GM12878 (cell line): ENCODE data around the gene ETFRF1. TPM values are rescaled to one million over a fixed set of nuclear protein-coding genes. Genes with fewer than 3 reads are reported as not detected.

Experiments used
- ATAC-seq: fragments of 200-7000 bp; cut with Tn5 transposase; 3 replicates; pipeline ENCODE4 v1.9.1; 2020; ENCODE audit warnings: mild to moderate bottlenecking, moderate library complexity
- BruUV-seq: library from RNA; stranded (reverse); fragments of 400-500 nt; replicated peaks from 2 replicates; lab custom pipeline; 2021; lab: Mats Ljungman, UMichigan
- CTCF ChIA-PET: fragments of 300-600 bp; sonication (Branson Sonifier 250); formaldehyde crosslinking; extraction: SDS; loops from one replicate; lab custom pipeline; 2021; ENCODE audit warnings: inconsistent platforms; lab: Yijun Ruan, JAX
- POLR2A ChIA-PET: fragments of 350-600 bp; formaldehyde crosslinking; extraction: SDS; loops from one replicate; lab custom pipeline; 2021; ENCODE audit warnings: inconsistent platforms; lab: Charles Lee
- RAD21 ChIA-PET: fragments of 300-600 bp; sonication (Branson Sonifier 250); formaldehyde crosslinking; loops from one replicate; lab custom pipeline; 2023; ENCODE audit warnings: antibody characterized with exemption; ENCODE audit not compliant: unreplicated experiment; lab: Charles Lee
- SMC1A ChIA-PET: fragments of 300-600 bp; sonication (Branson Sonifier 250); formaldehyde crosslinking; loops from one replicate; lab custom pipeline; 2023; ENCODE audit not compliant: unreplicated experiment, uncharacterized antibody; lab: Charles Lee
- DNase-seq: peaks from one replicate; pipeline ENCODE4 v3.0.0-alpha.2; 2011; ENCODE audit warnings: low read depth, low spot score
- FAIRE-seq: peaks from 3 replicates; lab custom pipeline; 2011; peaks lifted over from hg19 to GRCh38; lab: Jason Lieb, UNC
- H2AFZ ChIP-seq: 2 replicates; pipeline ENCODE4 v1.6.0; 2011; ENCODE audit warnings: low read depth, low read length, control low read depth; ENCODE audit not compliant: control insufficient read depth
- H3K27ac ChIP-seq: 2 replicates; pipeline ENCODE4 v1.5.1; 2011; ENCODE audit warnings: control low read depth; ENCODE audit not compliant: control insufficient read depth, insufficient read depth
- H3K27me3 ChIP-seq, 2 experiments: replicated peaks in 1 of 2; 2 replicates each; pipeline versions ENCODE4 v1.6.0 to v1.6.1; 2011; ENCODE audit warnings: low read length in 1 of 2; ENCODE audit not compliant: control insufficient read depth in 2 of 2, insufficient read depth in 2 of 2
- H3K36me3 ChIP-seq, 2 experiments: 2 replicates each; pipeline ENCODE4 v1.5.1; 2011; ENCODE audit warnings: low read length in 1 of 2; ENCODE audit not compliant: control insufficient read depth in 2 of 2, insufficient read depth in 2 of 2
- H3K4me1 ChIP-seq: 2 replicates; pipeline ENCODE4 v1.6.1; 2011; ENCODE audit warnings: mild to moderate bottlenecking, low read length, moderate library complexity, mixed read lengths; ENCODE audit not compliant: control insufficient read depth, insufficient read depth
- H3K4me2 ChIP-seq: 2 replicates; pipeline ENCODE4 v1.6.0; 2011; ENCODE audit warnings: control low read depth; ENCODE audit not compliant: control insufficient read depth, insufficient read depth
- H3K4me3 ChIP-seq: fragments of 200-600 bp; sonication (generic); 2 replicates; pipeline ENCODE4 v1.5.1; 2016
- H3K79me2 ChIP-seq: 2 replicates; pipeline ENCODE4 v1.6.0; 2011; ENCODE audit warnings: low read length; ENCODE audit not compliant: control insufficient read depth, insufficient read depth
- H3K9ac ChIP-seq: 2 replicates; pipeline ENCODE4 v1.8.0; 2011; ENCODE audit warnings: low read length, control low read depth, mixed read lengths; ENCODE audit not compliant: control insufficient read depth, insufficient read depth
- H3K9me3 ChIP-seq: replicated peaks from 3 replicates; pipeline ENCODE4 v1.5.1; 2011; ENCODE audit warnings: mild to moderate bottlenecking, low read length; ENCODE audit not compliant: control insufficient read depth, insufficient read depth
- H4K20me1 ChIP-seq: 2 replicates; pipeline ENCODE4 v1.6.0; 2011; ENCODE audit not compliant: control insufficient read depth, insufficient read depth
- BACH1 ChIP-seq: fragments of 450-650 bp; IDR thresholded peaks from 2 replicates; pipeline ENCODE4 v1.6.1; 2017; ENCODE audit warnings: mild to moderate bottlenecking, borderline replicate concordance
- CEBPB ChIP-seq, 2 experiments: fragments of 150-350 bp in 1 of 2; IDR thresholded peaks; 2 replicates each; pipeline ENCODE4 v1.6.1; 2012 to 2014; ENCODE audit warnings: low read depth in 2 of 2, low read length in 2 of 2, borderline replicate concordance in 1 of 2, inconsistent platforms in 1 of 2
- CREM ChIP-seq: IDR thresholded peaks from 2 replicates; pipeline ENCODE4 v1.6.1; 2014; ENCODE audit warnings: antibody characterized with exemption, low read depth
- ESRRA ChIP-seq: IDR thresholded peaks from 2 replicates; pipeline ENCODE4 v1.6.1; 2012; ENCODE audit warnings: mild to moderate bottlenecking, low read length, improper control_type of control experiment
- HDAC6 ChIP-seq: fragments of 200-600 bp; sonication (generic); IDR thresholded peaks from one replicate; pipeline ENCODE4 v1.8.0; 2017; ENCODE audit warnings: antibody characterized with exemption; ENCODE audit not compliant: unreplicated experiment
- IRF4 ChIP-seq: IDR thresholded peaks from 2 replicates; pipeline ENCODE4 v1.6.1; 2011; ENCODE audit warnings: low read depth, low read length
- RB1 ChIP-seq: fragments of 450-650 bp; formaldehyde crosslinking; IDR thresholded peaks from 2 replicates; pipeline ENCODE4 v1.6.1; 2017; ENCODE audit warnings: mild to moderate bottlenecking, borderline replicate concordance
- RBBP5 ChIP-seq: fragments of 200-600 bp; sonication (generic); conservative IDR thresholded peaks from 2 replicates; pipeline ENCODE4 v1.6.1; 2016
- SMARCA5 ChIP-seq: fragments of 450-650 bp; IDR thresholded peaks from 2 replicates; pipeline ENCODE4 v1.6.1; 2017; ENCODE audit warnings: mild to moderate bottlenecking
- SMC3 ChIP-seq: IDR thresholded peaks from 2 replicates; pipeline ENCODE4 v1.6.1; 2011; ENCODE audit warnings: low read length, improper control_type of control experiment, borderline replicate concordance
- SUPT20H ChIP-seq: IDR thresholded peaks from 2 replicates; pipeline ENCODE4 v1.6.1; 2011; ENCODE audit warnings: low read depth, mild to moderate bottlenecking, low read length, moderate library complexity, borderline replicate concordance; ENCODE audit not compliant: control insufficient read depth
- ZNF384 ChIP-seq: IDR thresholded peaks from 2 replicates; pipeline ENCODE4 v1.6.1; 2012; ENCODE audit warnings: low read depth, mild to moderate bottlenecking, low read length, improper control_type of control experiment, borderline replicate concordance
- ZSCAN29 ChIP-seq: fragments of 450-650 bp; IDR thresholded peaks from 2 replicates; pipeline ENCODE4 v1.6.1; 2017; ENCODE audit warnings: mild to moderate bottlenecking, moderate library complexity
- in situ Hi-C: fragments of 300-500 bp; cut with MboI; formaldehyde crosslinking; loops from 9 replicates; pipeline ENCODE4 v1.14.3; 2018; ENCODE audit warnings: mixed read lengths
- intact Hi-C: fragments of 100-400 bp; cut with micrococcal nuclease; formaldehyde crosslinking; loops from one replicate; pipeline ENCODE4 v1.14.2; 2022; ENCODE audit not compliant: unreplicated experiment
- polyA plus RNA-seq, 11 experiments: library from polyadenylated mRNA; depleted of rRNA in 4 of 11; unstranded in 6 of 11; stranded (reverse) in 5 of 11; fragments of >200 nt; fragmentation: Nextera tagmentation in 4 of 11; fragmentation: Illumina TruSeq in 1 of 11; extraction: Ambion mirVana in 4 of 11; extraction: Trizol in 1 of 11; gene quantifications; 1 replicate in 1 of 11; 2 replicates in 10 of 11; pipeline versions ENCODE4 v1.2.1 to v1.2.3, GENCODE V29; 2011 to 2016; ENCODE audit warnings: inconsistent platforms in 2 of 11, missing spikeins in 2 of 11, low read depth in 1 of 11
- total RNA-seq, 4 experiments: library from RNA; depleted of rRNA in 3 of 4; stranded (reverse); fragments of >200 nt in 3 of 4; fragmentation: Illumina TruSeq in 1 of 4; extraction: Trizol in 1 of 4; gene quantifications; 2 replicates each; pipeline versions ENCODE4 v1.2.1 to v1.2.3, GENCODE V29; 2013 to 2021
- TF ChIP-seq, protein P1 (sequence below): fragments of 450-650 bp; formaldehyde crosslinking; IDR thresholded peaks from 2 replicates; pipeline ENCODE4 v1.4.0; 2022; ENCODE audit warnings: mild to moderate bottlenecking, moderate library complexity
- TF ChIP-seq, protein P2 (sequence below): IDR thresholded peaks from 2 replicates; pipeline ENCODE4 v1.6.1; 2011; ENCODE audit warnings: borderline replicate concordance, low read depth, mild to moderate bottlenecking, moderate library complexity, low read length; ENCODE audit not compliant: insufficient read depth, poor library complexity, severe bottlenecking
- TF ChIP-seq, protein P3 (sequence below): fragments of 450-650 bp; IDR thresholded peaks from 2 replicates; pipeline ENCODE4 v1.6.1; 2017; ENCODE audit warnings: mild to moderate bottlenecking, moderate library complexity

Gene ETFRF1
- total and polyA plus RNA-seq, 10 of the 15 experiments (the other 5 are each of a cell fraction or from before 2014, with no cell fraction given) = 9.9 to 59.6 (median 26.2) TPM

DNA sequence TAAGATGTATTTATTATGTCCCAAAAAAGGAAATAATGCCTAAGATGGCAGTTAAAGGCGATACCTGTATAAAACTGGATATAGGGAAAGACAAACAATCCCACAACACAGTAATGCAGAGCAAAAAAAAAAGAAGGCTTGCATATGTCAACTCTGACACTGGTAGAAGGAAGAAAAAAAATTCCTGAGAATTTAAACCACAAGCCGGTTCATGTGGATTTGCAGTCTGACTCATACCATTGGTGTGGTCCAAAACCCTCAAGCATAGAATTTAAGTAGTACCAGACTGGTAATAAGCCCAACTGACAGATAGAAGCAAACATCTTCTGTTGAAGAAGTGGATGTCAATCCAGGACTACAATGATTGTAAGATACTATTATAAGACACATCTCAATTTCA, 7.3 kb upstream of the ETFRF1 start (continued):
- TF ChIP-seq, protein P1, sequence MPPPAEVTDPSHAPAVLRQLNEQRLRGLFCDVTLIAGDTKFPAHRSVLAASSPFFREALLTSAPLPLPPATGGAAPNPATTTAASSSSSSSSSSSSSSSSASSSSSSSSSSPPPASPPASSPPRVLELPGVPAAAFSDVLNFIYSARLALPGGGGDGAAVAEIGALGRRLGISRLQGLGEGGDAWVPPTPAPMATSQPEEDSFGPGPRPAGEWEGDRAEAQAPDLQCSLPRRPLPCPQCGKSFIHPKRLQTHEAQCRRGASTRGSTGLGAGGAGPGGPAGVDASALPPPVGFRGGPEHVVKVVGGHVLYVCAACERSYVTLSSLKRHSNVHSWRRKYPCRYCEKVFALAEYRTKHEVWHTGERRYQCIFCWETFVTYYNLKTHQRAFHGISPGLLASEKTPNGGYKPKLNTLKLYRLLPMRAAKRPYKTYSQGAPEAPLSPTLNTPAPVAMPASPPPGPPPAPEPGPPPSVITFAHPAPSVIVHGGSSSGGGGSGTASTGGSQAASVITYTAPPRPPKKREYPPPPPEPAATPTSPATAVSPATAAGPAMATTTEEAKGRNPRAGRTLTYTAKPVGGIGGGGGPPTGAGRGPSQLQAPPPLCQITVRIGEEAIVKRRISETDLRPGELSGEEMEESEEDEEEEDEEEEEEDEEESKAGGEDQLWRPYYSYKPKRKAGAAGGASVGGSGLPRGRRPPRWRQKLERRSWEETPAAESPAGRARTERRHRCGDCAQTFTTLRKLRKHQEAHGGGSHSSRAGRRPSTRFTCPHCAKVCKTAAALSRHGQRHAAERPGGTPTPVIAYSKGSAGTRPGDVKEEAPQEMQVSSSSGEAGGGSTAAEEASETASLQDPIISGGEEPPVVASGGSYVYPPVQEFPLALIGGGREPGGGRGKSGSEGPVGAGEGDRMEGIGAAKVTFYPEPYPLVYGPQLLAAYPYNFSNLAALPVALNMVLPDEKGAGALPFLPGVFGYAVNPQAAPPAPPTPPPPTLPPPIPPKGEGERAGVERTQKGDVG (CRISPR knock-in tag) = no peak

DNA sequence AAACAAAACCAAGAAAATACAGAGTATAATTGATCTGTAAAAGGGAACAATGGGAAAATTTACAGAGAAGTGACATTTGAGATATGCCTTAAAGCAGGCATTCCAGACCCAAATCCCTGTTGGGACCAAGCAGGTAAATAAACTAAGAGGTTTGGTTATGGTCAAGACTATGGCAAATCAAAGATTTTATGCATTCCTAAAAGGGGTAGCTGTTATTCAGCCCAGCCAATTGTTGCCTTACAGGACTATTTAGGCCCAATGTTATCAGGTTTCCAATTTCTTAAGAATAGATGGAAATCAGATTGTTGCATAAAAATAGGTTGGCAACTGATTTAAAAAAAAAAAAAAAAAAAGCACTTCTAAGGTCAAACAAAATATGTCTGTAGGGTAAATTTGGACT, 5.4 kb upstream of the ETFRF1 start:
- DNase-seq = no peak
- no peak overlapping the region for H3K9ac ChIP-seq
- intact Hi-C loops (no loop called here), in situ Hi-C loops (no loop called here)
- no peak for ATAC-seq
- no peak overlapping the region for H3K4me2 ChIP-seq
- no peaks in the 10 kb centered on the region for H3K79me2 ChIP-seq
- SMC1A ChIA-PET = interaction anchor here (1.0 to 1.3 kb wide), 3 partner anchors 35 to 198 kb away, joined by 3 read pairs; no protein-coding TSS in a partner anchor
- BruUV-seq = no TSS peak
- no peak overlapping the region for H3K4me3 ChIP-seq
- no peaks in the 10 kb centered on the region for H3K9me3 ChIP-seq
- FAIRE-seq = no peak
- no peaks in the 10 kb centered on the region for H3K36me3 ChIP-seq
- CTCF ChIA-PET = no interaction called here
- no peak overlapping the region for H3K27ac ChIP-seq
- H2AFZ ChIP-seq = no peak overlapping the region
- H3K27me3 ChIP-seq = no peaks in the 10 kb centered on the region
- RAD21 ChIA-PET = no interaction called here
- peaks cover 10% of the 10 kb centered on the region for H3K4me1 ChIP-seq
- POLR2A ChIA-PET = interaction anchor here (0.6 kb wide), 1 partner anchor 32 kb away, joined by 3 read pairs; no protein-coding TSS in a partner anchor
- H4K20me1 ChIP-seq = no peaks in the 10 kb centered on the region
- TF ChIP-seq ESRRA = no peak
- TF ChIP-seq CREM = no peak
- TF ChIP-seq, protein P2, sequence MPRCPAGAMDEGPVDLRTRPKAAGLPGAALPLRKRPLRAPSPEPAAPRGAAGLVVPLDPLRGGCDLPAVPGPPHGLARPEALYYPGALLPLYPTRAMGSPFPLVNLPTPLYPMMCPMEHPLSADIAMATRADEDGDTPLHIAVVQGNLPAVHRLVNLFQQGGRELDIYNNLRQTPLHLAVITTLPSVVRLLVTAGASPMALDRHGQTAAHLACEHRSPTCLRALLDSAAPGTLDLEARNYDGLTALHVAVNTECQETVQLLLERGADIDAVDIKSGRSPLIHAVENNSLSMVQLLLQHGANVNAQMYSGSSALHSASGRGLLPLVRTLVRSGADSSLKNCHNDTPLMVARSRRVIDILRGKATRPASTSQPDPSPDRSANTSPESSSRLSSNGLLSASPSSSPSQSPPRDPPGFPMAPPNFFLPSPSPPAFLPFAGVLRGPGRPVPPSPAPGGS = no peak
- no peak for TF ChIP-seq IRF4
- TF ChIP-seq HDAC6 = no peak
- TF ChIP-seq RB1 = no peak
- TF ChIP-seq BACH1 = no peak
- TF ChIP-seq RBBP5 = no peak
- no peak for TF ChIP-seq CEBPB (IDR thresholded peaks at IDR 0.05; ENCODE audit: borderline replicate concordance in 1 of 2, low read depth in 2 of 2, low read length in 2 of 2)
- no peak for TF ChIP-seq SMC3
- TF ChIP-seq ZNF384 = no peak
- TF ChIP-seq SMARCA5 = no peak
- TF ChIP-seq, protein P3, sequence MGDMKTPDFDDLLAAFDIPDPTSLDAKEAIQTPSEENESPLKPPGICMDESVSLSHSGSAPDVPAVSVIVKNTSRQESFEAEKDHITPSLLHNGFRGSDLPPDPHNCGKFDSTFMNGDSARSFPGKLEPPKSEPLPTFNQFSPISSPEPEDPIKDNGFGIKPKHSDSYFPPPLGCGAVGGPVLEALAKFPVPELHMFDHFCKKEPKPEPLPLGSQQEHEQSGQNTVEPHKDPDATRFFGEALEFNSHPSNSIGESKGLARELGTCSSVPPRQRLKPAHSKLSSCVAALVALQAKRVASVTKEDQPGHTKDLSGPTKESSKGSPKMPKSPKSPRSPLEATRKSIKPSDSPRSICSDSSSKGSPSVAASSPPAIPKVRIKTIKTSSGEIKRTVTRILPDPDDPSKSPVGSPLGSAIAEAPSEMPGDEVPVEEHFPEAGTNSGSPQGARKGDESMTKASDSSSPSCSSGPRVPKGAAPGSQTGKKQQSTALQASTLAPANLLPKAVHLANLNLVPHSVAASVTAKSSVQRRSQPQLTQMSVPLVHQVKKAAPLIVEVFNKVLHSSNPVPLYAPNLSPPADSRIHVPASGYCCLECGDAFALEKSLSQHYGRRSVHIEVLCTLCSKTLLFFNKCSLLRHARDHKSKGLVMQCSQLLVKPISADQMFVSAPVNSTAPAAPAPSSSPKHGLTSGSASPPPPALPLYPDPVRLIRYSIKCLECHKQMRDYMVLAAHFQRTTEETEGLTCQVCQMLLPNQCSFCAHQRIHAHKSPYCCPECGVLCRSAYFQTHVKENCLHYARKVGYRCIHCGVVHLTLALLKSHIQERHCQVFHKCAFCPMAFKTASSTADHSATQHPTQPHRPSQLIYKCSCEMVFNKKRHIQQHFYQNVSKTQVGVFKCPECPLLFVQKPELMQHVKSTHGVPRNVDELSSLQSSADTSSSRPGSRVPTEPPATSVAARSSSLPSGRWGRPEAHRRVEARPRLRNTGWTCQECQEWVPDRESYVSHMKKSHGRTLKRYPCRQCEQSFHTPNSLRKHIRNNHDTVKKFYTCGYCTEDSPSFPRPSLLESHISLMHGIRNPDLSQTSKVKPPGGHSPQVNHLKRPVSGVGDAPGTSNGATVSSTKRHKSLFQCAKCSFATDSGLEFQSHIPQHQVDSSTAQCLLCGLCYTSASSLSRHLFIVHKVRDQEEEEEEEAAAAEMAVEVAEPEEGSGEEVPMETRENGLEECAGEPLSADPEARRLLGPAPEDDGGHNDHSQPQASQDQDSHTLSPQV = no peak
- TF ChIP-seq SUPT20H = no peak
- no peak for TF ChIP-seq ZSCAN29
